ENCODE measurements around the gene URGCP.
"Not testable (repeated sequence)": the region's sequence is repeated elsewhere in the genome, so short reads cannot be mapped to it uniquely, and the experiment has no call there.

Gene URGCP

GRCh38 chr7:43914795-43915194, 8.4 kb upstream of the URGCP start:
- DNase-seq (ENCODE audit: low spot score), result no peak

DNA sequence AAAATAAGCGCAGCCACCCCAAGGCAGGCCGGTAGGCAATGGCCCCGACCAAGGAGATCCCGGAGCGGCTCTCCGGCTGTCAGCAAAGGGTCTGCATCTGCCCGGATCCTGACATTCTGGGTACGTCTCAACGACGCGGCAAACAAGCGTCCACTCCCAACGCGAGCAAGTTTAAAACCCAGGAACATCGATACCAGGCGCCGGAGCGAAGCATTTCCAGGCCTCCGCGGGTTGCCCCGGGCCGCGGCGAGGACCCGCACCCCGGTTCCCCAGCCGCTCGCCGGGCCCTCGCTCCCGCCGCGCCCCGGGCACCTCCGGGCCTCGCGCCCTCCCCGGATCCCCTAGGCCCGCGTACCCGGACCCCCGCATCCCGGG, 453 bp downstream of the URGCP start:
- peak; percentile 28 for DNase-seq (ENCODE audit: low spot score)

- DNase-seq (ENCODE audit: low spot score), result no peak
These were observed 1.0 kb downstream of the URGCP start for GRCh38 chr7:43905209-43905946.

GRCh38 chr7:43904533-43905208, 1.7 kb downstream of the URGCP start:
- DNase-seq (ENCODE audit: low spot score), result no peak

DNA sequence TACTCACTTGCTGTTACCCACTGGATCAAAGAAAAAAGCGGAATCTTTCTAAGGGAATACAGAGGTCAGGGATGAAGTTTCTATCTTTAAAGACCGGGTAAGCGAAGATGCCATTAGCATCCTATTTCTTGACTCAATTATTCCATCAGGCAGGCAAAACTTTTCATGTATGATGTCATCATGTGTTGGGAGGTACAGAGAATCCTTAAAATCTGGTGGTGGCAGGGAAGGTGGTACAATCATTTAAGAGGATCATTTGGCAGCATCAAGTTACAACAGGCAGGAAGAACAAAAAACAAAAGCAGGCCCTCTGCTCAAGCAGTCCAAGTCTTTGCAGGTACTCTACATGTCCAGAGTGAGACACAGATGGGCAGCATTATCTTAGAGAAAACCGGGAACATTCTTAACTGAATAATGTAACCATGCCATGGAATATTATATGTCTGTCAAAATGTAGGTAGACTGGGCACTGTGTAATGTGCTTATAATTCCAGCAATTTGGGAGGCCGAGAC, 3.8 kb downstream of the URGCP start:
- no peak for DNase-seq (ENCODE audit: low spot score)

- DNase-seq (ENCODE audit: low spot score), result not testable (repeated sequence)
These were observed 7.8 kb downstream of the URGCP start for GRCh38 chr7:43898571-43898970.

DNA sequence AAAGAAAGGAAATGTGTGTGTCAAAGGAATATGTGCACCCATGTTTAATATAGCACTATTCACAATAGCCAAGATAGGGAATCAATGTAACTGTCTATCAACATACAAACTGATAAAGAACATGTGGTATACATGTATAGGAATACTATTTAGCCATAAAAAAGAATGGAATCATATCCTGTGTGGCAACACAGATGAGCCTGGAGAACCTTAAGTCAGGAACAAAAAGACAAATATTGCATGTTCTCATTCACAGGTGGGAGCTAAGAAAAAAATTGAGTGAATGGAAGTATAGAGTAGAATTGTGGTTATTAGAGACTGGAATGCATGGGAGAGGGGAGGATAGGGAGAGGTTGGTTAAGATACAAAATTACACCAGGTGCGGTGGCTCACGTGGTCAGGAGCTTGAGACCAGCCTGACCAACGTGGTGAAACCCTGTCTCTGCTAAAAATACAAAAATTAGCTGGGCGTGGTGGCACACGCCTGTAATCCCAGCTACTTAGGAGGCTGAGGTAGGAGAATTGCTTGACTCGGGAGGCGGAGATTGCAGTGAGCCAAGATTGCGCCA, 10.5 kb downstream of the URGCP start:
- DNase-seq (ENCODE audit: low spot score), result no peak

DNA sequence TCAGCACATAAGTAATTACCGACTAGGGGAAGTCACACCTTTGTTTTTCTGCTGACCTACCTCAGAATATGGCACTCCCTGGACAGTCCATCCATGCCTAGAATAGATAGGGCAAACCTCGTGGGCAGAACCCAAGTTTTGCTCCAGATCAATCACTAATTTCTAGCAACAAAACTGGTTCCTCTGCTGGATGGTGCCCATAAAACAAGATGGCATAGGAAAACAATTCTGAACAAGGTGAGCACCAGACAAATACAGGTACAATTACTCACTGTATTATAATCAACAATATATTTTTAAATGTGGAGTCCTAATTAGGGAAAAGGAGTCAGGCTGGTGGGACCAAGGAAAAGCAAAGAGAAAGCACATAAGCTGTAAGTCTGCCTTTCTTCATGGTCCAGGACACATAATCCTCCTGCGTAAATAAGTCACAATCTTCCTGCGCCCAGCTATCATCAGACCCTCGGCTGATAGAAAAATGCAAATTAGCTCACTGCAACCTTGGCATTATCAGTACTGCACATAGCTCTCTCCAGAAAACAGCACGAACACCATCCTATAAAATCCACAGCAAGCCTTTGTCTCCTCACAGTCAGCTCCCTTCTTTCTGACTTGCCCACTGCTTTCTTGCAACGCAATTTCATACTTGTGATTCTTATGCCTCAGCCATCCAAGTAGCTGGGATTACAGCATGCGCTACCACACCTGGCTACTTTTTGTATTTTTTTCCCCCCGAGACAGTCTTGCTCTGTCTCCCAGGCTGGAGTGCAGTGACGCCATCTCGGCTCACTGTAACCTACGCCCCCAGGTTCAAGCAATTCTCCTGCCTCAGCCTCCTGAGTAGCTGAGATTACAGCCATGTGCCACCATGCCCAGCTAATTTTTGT, 15.1 kb downstream of the URGCP start:
- no peak for DNase-seq (ENCODE audit: low spot score)

DNA sequence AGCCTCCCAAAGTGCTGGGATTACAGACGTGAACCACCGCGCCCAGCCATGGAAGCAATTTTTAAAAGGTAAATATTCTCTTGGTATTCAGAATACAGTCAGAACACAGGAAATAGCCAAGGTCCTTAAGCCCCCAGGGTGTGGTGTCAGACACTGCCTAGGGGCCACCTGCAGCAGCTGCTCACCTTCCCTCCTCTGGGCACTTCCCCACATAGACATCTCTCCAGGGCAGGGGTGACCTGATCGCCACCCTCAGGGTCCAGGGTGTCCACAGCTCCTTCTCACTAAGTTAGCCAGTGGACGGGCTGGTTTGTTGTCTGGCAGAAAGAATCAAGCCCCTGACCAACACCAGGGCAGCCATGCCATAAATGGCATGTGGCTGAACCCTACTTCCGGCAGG, 15.9 kb downstream of the URGCP start:
- no peak for DNase-seq (ENCODE audit: low spot score)

GRCh38 chr7:43888993-43889945, 17.1 kb downstream of the URGCP start:
- no peak for DNase-seq (ENCODE audit: low spot score)

DNA sequence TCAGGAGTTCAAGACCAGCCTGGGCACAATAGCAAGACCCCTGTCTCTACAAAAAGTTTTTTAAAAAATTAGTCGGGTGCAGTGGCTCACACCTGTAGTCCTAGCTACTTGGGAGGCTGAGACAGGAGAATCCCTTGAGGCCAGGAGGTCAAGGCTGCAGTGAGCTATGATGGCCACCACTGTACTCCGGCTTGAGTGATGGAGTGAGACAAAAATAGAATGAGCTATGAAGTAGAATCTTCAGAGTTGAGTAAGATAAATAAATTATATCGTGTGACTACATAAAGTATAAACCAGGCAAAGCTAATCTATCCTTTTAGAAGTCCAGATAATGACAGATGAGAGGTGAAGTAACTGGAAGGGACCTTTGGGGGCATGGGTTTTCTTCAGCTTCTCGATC, 21.8 kb downstream of the URGCP start:
- DNase-seq (ENCODE audit: low spot score), result no peak

- no peak for DNase-seq (ENCODE audit: low spot score)
These were observed 22.2 kb downstream of the URGCP start for GRCh38 chr7:43884209-43884608.

DNA sequence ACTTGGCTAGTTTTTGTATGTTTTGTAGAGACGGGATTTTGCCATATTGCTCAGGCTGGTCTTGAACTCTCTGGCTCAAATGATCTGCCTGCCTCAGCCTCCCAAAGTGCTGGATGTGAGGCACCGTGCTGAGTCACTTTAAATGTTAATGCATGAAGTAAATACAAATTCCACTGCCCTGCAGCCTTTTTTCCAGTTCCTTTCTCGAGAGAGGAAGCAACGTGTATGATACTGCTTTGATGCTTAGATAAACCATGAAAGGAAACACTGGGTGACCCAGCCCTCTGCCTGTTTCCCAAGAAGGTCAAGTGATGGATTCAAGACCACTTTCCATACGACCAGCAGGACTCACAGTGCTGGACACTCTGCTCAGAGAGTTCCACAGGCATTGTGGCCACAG, 25.8 kb downstream of the URGCP start:
- no peak for DNase-seq (ENCODE audit: low spot score)

GRCh38 chr7:43879477-43879876, 26.9 kb downstream of the URGCP start:
- no peak for DNase-seq (ENCODE audit: low spot score)

DNA sequence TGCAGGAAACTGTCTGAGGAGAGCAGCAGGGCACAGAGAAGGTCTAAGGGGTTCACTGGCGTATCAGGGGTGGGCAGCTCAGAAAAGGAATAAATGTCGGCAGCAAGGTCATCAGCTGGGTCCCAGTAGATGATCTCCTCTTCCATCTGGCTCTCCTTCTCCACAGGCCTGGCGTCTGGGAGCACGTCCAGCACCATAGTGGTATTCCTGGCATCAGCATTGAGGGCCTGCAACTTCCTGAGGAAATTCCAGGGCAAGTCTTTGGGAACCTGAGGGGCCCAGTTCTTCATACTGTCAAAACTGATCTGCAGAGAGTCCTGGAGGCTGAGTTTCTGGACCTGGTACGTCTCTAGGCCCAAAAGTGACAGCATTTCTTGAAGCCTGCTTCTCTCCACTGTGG, 27.5 kb downstream of the URGCP start:
- DNase-seq (ENCODE audit: low spot score), result no peak

- DNase-seq (ENCODE audit: low spot score), result no peak
These were observed 28.2 kb downstream of the URGCP start for GRCh38 chr7:43877968-43878864.

- no peak for DNase-seq (ENCODE audit: low spot score)
These were observed 29.2 kb downstream of the URGCP start for GRCh38 chr7:43876976-43877745.

- DNase-seq (ENCODE audit: low spot score), result no peak
These were observed 30.2 kb downstream of the URGCP start for GRCh38 chr7:43876241-43876640.

DNA sequence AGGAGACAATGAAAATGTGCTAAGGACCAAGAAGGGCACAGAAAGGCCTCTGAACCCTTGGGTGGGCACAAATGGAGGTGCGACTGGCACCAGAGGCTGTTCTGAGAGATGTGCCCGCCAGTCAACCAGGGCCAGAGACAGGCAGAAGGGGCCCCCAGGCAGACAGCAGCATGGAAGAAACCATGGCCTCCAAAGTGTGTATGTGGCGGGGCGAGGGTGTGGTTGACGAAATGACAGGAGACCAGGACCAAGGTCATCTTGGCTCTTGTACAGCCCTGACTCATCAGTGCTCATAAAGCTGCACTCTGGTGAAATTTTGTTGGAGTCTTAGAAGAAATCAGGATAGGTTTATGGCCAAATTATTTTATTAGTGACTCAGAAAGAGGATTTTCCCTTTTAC, 33.1 kb downstream of the URGCP start:
- DNase-seq (ENCODE audit: low spot score), result no peak
